Measurements from ENCODE around the gene TOMM6.

The TOMM6 gene

GRCh38 chr6:41777551-41778285 lies 9.8 kb upstream of the TOMM6 start:
- Histone ChIP-seq H3K79me2 (ENCODE audit: low read length) (peaks cover 5% of the 10 kb centered on the region; the same call in 1 of the 2 replicates), H3K4me3 (ENCODE audit: low read length) (no peak overlapping the region), H3K36me3 (replicated peaks; ENCODE audit: low read depth, low read length) (peaks cover 8% of the 10 kb centered on the region), H3K4me1 (ENCODE audit: low read length) (peaks cover 20% of the 10 kb centered on the region), H3K27me3 (ENCODE audit: low read depth, low read length) (peaks cover 8% of the 10 kb centered on the region; the same call in 1 of the 2 replicates), H3K9me3 (ENCODE audit: insufficient read depth, low read length) (no peaks in the 10 kb centered on the region), H4K20me1 (ENCODE audit: insufficient read depth, low read length) (no peaks in the 10 kb centered on the region), H3K9ac (ENCODE audit: low read length) (no peak overlapping the region), H3K27ac (ENCODE audit: low read length) (no peak overlapping the region), H2AFZ (ENCODE audit: low read depth, low read length) (no peak overlapping the region), H3K4me2 (ENCODE audit: low read length) (no peak overlapping the region)
- TF ChIP-seq CTCF (IDR thresholded peaks at IDR 0.05; ENCODE audit: low read depth, low read length) (no peak), EZH2phosphoT487 (IDR thresholded peaks at IDR 0.05; ENCODE audit: low read depth) (no peak)

- no peaks in the 10 kb centered on the region for H4K20me1 ChIP-seq (ENCODE audit: insufficient read depth, low read length)
- H3K4me2 ChIP-seq (ENCODE audit: low read length), result peak overlapping the region; percentile 95
- H3K9ac ChIP-seq (ENCODE audit: low read length), result peak overlapping the region; percentile 85
- peaks cover 20% of the 10 kb centered on the region for H3K4me1 ChIP-seq (ENCODE audit: low read length)
- H3K36me3 ChIP-seq (replicated peaks; ENCODE audit: low read depth, low read length), result peaks cover 7% of the 10 kb centered on the region
- H3K27me3 ChIP-seq (ENCODE audit: low read depth, low read length), result peaks cover 8% of the 10 kb centered on the region; the same call in 1 of the 2 replicates
- no peaks in the 10 kb centered on the region for H3K9me3 ChIP-seq (ENCODE audit: insufficient read depth, low read length)
- TF ChIP-seq CTCF (IDR thresholded peaks at IDR 0.05; ENCODE audit: low read depth, low read length) (no peak), EZH2phosphoT487 (IDR thresholded peaks at IDR 0.05; ENCODE audit: low read depth) (no peak)
- H2AFZ ChIP-seq (ENCODE audit: low read depth, low read length), result no peak overlapping the region
- H3K79me2 ChIP-seq (ENCODE audit: low read length), result peaks cover 5% of the 10 kb centered on the region; the same call in 1 of the 2 replicates
- H3K4me3 ChIP-seq (ENCODE audit: low read length), result peak overlapping the region; percentile 87
- H3K27ac ChIP-seq (ENCODE audit: low read length), result no peak overlapping the region
Observed at GRCh38 chr6:41778895-41779294, 8.6 kb upstream of the TOMM6 start.

- peaks cover 24% of the 10 kb centered on the region for H3K4me1 ChIP-seq (ENCODE audit: low read length)
- peak overlapping the region; percentile 87 for H3K4me3 ChIP-seq (ENCODE audit: low read length)
- peaks cover 5% of the 10 kb centered on the region; the same call in 1 of the 2 replicates for H3K79me2 ChIP-seq (ENCODE audit: low read length)
- no peak for TF ChIP-seq EZH2phosphoT487 (IDR thresholded peaks at IDR 0.05; ENCODE audit: low read depth)
- no peak for TF ChIP-seq CTCF (IDR thresholded peaks at IDR 0.05; ENCODE audit: low read depth, low read length)
- H3K9me3 ChIP-seq (ENCODE audit: insufficient read depth, low read length), result no peaks in the 10 kb centered on the region
- no peak overlapping the region for H2AFZ ChIP-seq (ENCODE audit: low read depth, low read length)
- H3K36me3 ChIP-seq (replicated peaks; ENCODE audit: low read depth, low read length), result peaks cover 7% of the 10 kb centered on the region
- no peak overlapping the region for H3K27ac ChIP-seq (ENCODE audit: low read length)
- H3K27me3 ChIP-seq (ENCODE audit: low read depth, low read length), result peaks cover 8% of the 10 kb centered on the region; the same call in 1 of the 2 replicates
- peak overlapping the region; percentile 95 for H3K4me2 ChIP-seq (ENCODE audit: low read length)
- peak overlapping the region; percentile 85 for H3K9ac ChIP-seq (ENCODE audit: low read length)
- no peaks in the 10 kb centered on the region for H4K20me1 ChIP-seq (ENCODE audit: insufficient read depth, low read length)
Observed at GRCh38 chr6:41779336-41779735, 8.2 kb upstream of the TOMM6 start.

- no peaks in the 10 kb centered on the region for H4K20me1 ChIP-seq (ENCODE audit: insufficient read depth, low read length)
- peak within 1 kb of the TSS; percentile 95 for H3K4me2 ChIP-seq (ENCODE audit: low read length)
- TF ChIP-seq CTCF (IDR thresholded peaks at IDR 0.05; ENCODE audit: low read depth, low read length), result peak; percentile 97
- TF ChIP-seq EZH2phosphoT487 (IDR thresholded peaks at IDR 0.05; ENCODE audit: low read depth), result no peak
- peaks cover 31% of the 10 kb centered on the region for H3K4me1 ChIP-seq (ENCODE audit: low read length)
- H3K4me3 ChIP-seq (ENCODE audit: low read length), result peak within 1 kb of the TSS; percentile 87
- no peaks in the 10 kb centered on the region for H3K9me3 ChIP-seq (ENCODE audit: insufficient read depth, low read length)
- no peak within 1 kb of the TSS for H3K27ac ChIP-seq (ENCODE audit: low read length)
- H3K9ac ChIP-seq (ENCODE audit: low read length), result peak within 1 kb of the TSS; percentile 85
- peaks cover 5% of the 10 kb centered on the region; the same call in 1 of the 2 replicates for H3K79me2 ChIP-seq (ENCODE audit: low read length)
- H2AFZ ChIP-seq (ENCODE audit: low read depth, low read length), result peak within 1 kb of the TSS; percentile 48
- H3K36me3 ChIP-seq (replicated peaks; ENCODE audit: low read depth, low read length), result peaks cover 2% of the 10 kb centered on the region
- H3K27me3 ChIP-seq (ENCODE audit: low read depth, low read length), result peaks cover 8% of the 10 kb centered on the region; the same call in 1 of the 2 replicates
Observed at GRCh38 chr6:41779788-41780550, 7.5 kb upstream of the TOMM6 start, which contains the start of gene FRS3. TSS of gene FRS3 (minus strand) at chr6:41779900. CDS start at chr6:41776987, 2,913 bp downstream.
